GM12878 (cell line): ENCODE results near the gene CEP76. TPM values are rescaled to one million over a fixed set of nuclear protein-coding genes. Genes with fewer than 3 reads are reported as not detected.
A peak's percentile ranks its signal among the peaks of the same experiment; 100 is the strongest.

Source experiments
- ATAC-seq: fragments of 200-7000 bp; cut with Tn5 transposase; 3 replicates; pipeline ENCODE4 v1.9.1; 2020; ENCODE audit warnings: mild to moderate bottlenecking, moderate library complexity
- BruUV-seq: library from RNA; stranded (reverse); fragments of 400-500 nt; replicated peaks from 2 replicates; lab custom pipeline; 2021; lab: Mats Ljungman, UMichigan
- CTCF ChIA-PET: fragments of 300-600 bp; sonication (Branson Sonifier 250); formaldehyde crosslinking; extraction: SDS; loops from one replicate; lab custom pipeline; 2021; ENCODE audit warnings: inconsistent platforms; lab: Yijun Ruan, JAX
- POLR2A ChIA-PET: fragments of 350-600 bp; formaldehyde crosslinking; extraction: SDS; loops from one replicate; lab custom pipeline; 2021; ENCODE audit warnings: inconsistent platforms; lab: Charles Lee
- RAD21 ChIA-PET: fragments of 300-600 bp; sonication (Branson Sonifier 250); formaldehyde crosslinking; loops from one replicate; lab custom pipeline; 2023; ENCODE audit warnings: antibody characterized with exemption; ENCODE audit not compliant: unreplicated experiment; lab: Charles Lee
- SMC1A ChIA-PET: fragments of 300-600 bp; sonication (Branson Sonifier 250); formaldehyde crosslinking; loops from one replicate; lab custom pipeline; 2023; ENCODE audit not compliant: unreplicated experiment, uncharacterized antibody; lab: Charles Lee
- DNase-seq: peaks from one replicate; pipeline ENCODE4 v3.0.0-alpha.2; 2011; ENCODE audit warnings: low read depth, low spot score
- FAIRE-seq: peaks from 3 replicates; lab custom pipeline; 2011; peaks lifted over from hg19 to GRCh38; lab: Jason Lieb, UNC
- H2AFZ ChIP-seq: 2 replicates; pipeline ENCODE4 v1.6.0; 2011; ENCODE audit warnings: low read depth, low read length, control low read depth; ENCODE audit not compliant: control insufficient read depth
- H3K27ac ChIP-seq: 2 replicates; pipeline ENCODE4 v1.5.1; 2011; ENCODE audit warnings: control low read depth; ENCODE audit not compliant: control insufficient read depth, insufficient read depth
- H3K27me3 ChIP-seq, 2 experiments: replicated peaks in 1 of 2; 2 replicates each; pipeline versions ENCODE4 v1.6.0 to v1.6.1; 2011; ENCODE audit warnings: low read length in 1 of 2; ENCODE audit not compliant: control insufficient read depth in 2 of 2, insufficient read depth in 2 of 2
- H3K36me3 ChIP-seq, 2 experiments: 2 replicates each; pipeline ENCODE4 v1.5.1; 2011; ENCODE audit warnings: low read length in 1 of 2; ENCODE audit not compliant: control insufficient read depth in 2 of 2, insufficient read depth in 2 of 2
- H3K4me1 ChIP-seq: 2 replicates; pipeline ENCODE4 v1.6.1; 2011; ENCODE audit warnings: mild to moderate bottlenecking, low read length, moderate library complexity, mixed read lengths; ENCODE audit not compliant: control insufficient read depth, insufficient read depth
- H3K4me2 ChIP-seq: 2 replicates; pipeline ENCODE4 v1.6.0; 2011; ENCODE audit warnings: control low read depth; ENCODE audit not compliant: control insufficient read depth, insufficient read depth
- H3K4me3 ChIP-seq: fragments of 200-600 bp; sonication (generic); 2 replicates; pipeline ENCODE4 v1.5.1; 2016
- H3K79me2 ChIP-seq: 2 replicates; pipeline ENCODE4 v1.6.0; 2011; ENCODE audit warnings: low read length; ENCODE audit not compliant: control insufficient read depth, insufficient read depth
- H3K9ac ChIP-seq: 2 replicates; pipeline ENCODE4 v1.8.0; 2011; ENCODE audit warnings: low read length, control low read depth, mixed read lengths; ENCODE audit not compliant: control insufficient read depth, insufficient read depth
- H3K9me3 ChIP-seq: replicated peaks from 3 replicates; pipeline ENCODE4 v1.5.1; 2011; ENCODE audit warnings: mild to moderate bottlenecking, low read length; ENCODE audit not compliant: control insufficient read depth, insufficient read depth
- H4K20me1 ChIP-seq: 2 replicates; pipeline ENCODE4 v1.6.0; 2011; ENCODE audit not compliant: control insufficient read depth, insufficient read depth
- BCL11A ChIP-seq: IDR thresholded peaks from 2 replicates; pipeline ENCODE4 v1.6.1; 2011; ENCODE audit warnings: low read depth, low read length
- CBX5 ChIP-seq: sonication (generic); IDR thresholded peaks from 2 replicates; pipeline ENCODE4 v1.6.1; 2016; ENCODE audit warnings: low read depth, moderate library complexity, mild to moderate bottlenecking, inconsistent platforms
- CHD1 ChIP-seq: IDR thresholded peaks from 2 replicates; pipeline ENCODE4 v1.6.1; 2012; ENCODE audit warnings: low read depth, low read length, improper control_type of control experiment
- HDAC6 ChIP-seq: fragments of 200-600 bp; sonication (generic); IDR thresholded peaks from one replicate; pipeline ENCODE4 v1.8.0; 2017; ENCODE audit warnings: antibody characterized with exemption; ENCODE audit not compliant: unreplicated experiment
- IKZF2 ChIP-seq, 2 experiments: fragments of 450-650 bp; IDR thresholded peaks; 2 replicates each; pipeline ENCODE4 v1.6.1; 2017; ENCODE audit warnings: mild to moderate bottlenecking in 2 of 2, moderate library complexity in 2 of 2
- JUND ChIP-seq: IDR thresholded peaks from 2 replicates; pipeline ENCODE4 v1.6.1; 2012; ENCODE audit warnings: low read depth, mild to moderate bottlenecking, low read length, improper control_type of control experiment, moderate library complexity
- MTA2 ChIP-seq: fragments of 450-650 bp; IDR thresholded peaks from 2 replicates; pipeline ENCODE4 v1.6.1; 2016; ENCODE audit warnings: low read depth, mild to moderate bottlenecking, moderate library complexity
- NFYB ChIP-seq: IDR thresholded peaks from 2 replicates; pipeline ENCODE4 v1.6.1; 2011; ENCODE audit warnings: low read depth, mild to moderate bottlenecking, low read length, improper control_type of control experiment, moderate library complexity; ENCODE audit not compliant: insufficient read depth
- RB1 ChIP-seq: fragments of 450-650 bp; formaldehyde crosslinking; IDR thresholded peaks from 2 replicates; pipeline ENCODE4 v1.6.1; 2017; ENCODE audit warnings: mild to moderate bottlenecking, borderline replicate concordance
- RBBP5 ChIP-seq: fragments of 200-600 bp; sonication (generic); conservative IDR thresholded peaks from 2 replicates; pipeline ENCODE4 v1.6.1; 2016
- SMAD1 ChIP-seq: fragments of 450-650 bp; IDR thresholded peaks from 2 replicates; pipeline ENCODE4 v1.6.1; 2018; ENCODE audit warnings: mild to moderate bottlenecking, low read depth; ENCODE audit not compliant: partially characterized antibody
- SMC3 ChIP-seq: IDR thresholded peaks from 2 replicates; pipeline ENCODE4 v1.6.1; 2011; ENCODE audit warnings: low read length, improper control_type of control experiment, borderline replicate concordance
- YY1 ChIP-seq: IDR thresholded peaks from 2 replicates; pipeline ENCODE4 v1.6.1; 2011; ENCODE audit warnings: low read depth, mild to moderate bottlenecking, low read length
- WGBS: methylation state at CpG from one replicate; pipeline ENCODE4 v1.1.6; 2016; ENCODE audit warnings: low lambda C conversion rate; ENCODE audit not compliant: insufficient replicate concordance, insufficient coverage; ENCODE audit errors: missing lambda C conversion rate; 5-methylcytosine and 5-hydroxymethylcytosine counted together
- in situ Hi-C: fragments of 300-500 bp; cut with MboI; formaldehyde crosslinking; loops from 9 replicates; pipeline ENCODE4 v1.14.3; 2018; ENCODE audit warnings: mixed read lengths
- intact Hi-C: fragments of 100-400 bp; cut with micrococcal nuclease; formaldehyde crosslinking; loops from one replicate; pipeline ENCODE4 v1.14.2; 2022; ENCODE audit not compliant: unreplicated experiment
- polyA plus RNA-seq, 11 experiments: library from polyadenylated mRNA; depleted of rRNA in 4 of 11; unstranded in 6 of 11; stranded (reverse) in 5 of 11; fragments of >200 nt; fragmentation: Nextera tagmentation in 4 of 11; fragmentation: Illumina TruSeq in 1 of 11; extraction: Ambion mirVana in 4 of 11; extraction: Trizol in 1 of 11; gene quantifications; 1 replicate in 1 of 11; 2 replicates in 10 of 11; pipeline versions ENCODE4 v1.2.1 to v1.2.3, GENCODE V29; 2011 to 2016; ENCODE audit warnings: inconsistent platforms in 2 of 11, missing spikeins in 2 of 11, low read depth in 1 of 11
- total RNA-seq, 4 experiments: library from RNA; depleted of rRNA in 3 of 4; stranded (reverse); fragments of >200 nt in 3 of 4; fragmentation: Illumina TruSeq in 1 of 4; extraction: Trizol in 1 of 4; gene quantifications; 2 replicates each; pipeline versions ENCODE4 v1.2.1 to v1.2.3, GENCODE V29; 2013 to 2021
- TF ChIP-seq, protein P1 (sequence below): IDR thresholded peaks from 2 replicates; pipeline ENCODE4 v1.6.1; 2011; ENCODE audit warnings: mild to moderate bottlenecking, low read depth, low read length, moderate library complexity; ENCODE audit not compliant: insufficient replicate concordance
- TF ChIP-seq, protein P2 (sequence below): IDR thresholded peaks from 2 replicates; pipeline ENCODE4 v1.6.1; 2012; ENCODE audit warnings: low read length, inconsistent platforms
- TF ChIP-seq, protein P3 (sequence below): fragments of 450-650 bp; IDR thresholded peaks from 2 replicates; pipeline ENCODE4 v1.6.1; 2017; ENCODE audit warnings: borderline replicate concordance

Gene CEP76
- total and polyA plus RNA-seq, 10 of the 15 experiments (the other 5 are each of a cell fraction or from before 2014, with no cell fraction given): 3.9 to 14.9 (median 13.2) TPM

DNA sequence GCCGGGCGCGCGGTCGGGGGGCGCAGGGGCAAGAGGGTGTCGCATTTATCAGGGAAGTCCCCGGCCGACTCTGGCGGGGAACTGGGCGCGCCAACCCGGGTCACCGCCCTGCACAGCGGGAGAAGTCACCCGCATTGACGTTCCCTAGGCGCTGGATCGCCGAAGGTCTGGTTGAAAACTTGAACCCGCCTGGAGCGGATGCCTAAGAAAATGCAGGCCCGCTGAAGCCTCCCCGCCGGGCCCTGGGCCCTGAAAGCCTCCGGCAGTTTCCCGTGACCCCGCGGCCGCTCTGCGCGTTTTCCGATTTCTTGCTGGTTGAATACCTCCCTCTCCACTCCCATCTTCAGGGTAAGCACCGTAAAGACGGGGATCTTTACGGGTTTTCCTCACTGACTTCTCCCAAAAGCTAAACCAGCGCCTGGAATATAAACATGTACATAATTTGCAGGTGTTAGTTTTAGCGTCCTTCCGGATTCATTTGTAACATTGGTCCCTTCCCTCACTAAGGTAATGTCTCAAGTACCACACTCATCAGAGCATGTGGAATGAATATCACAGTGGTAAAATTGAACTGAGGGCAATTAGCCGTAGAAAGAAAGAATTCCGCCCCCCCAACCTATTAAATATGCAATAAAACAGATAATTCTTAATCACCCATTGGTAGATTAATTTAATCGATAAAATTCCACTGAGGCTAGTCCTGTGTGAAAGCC lies 43.9 kb downstream of the CEP76 start (continued):
- TF ChIP-seq BCL11A (no peak), CBX5 (no peak), RB1 (no peak), CHD1 (no peak)
- TF ChIP-seq, protein P1, sequence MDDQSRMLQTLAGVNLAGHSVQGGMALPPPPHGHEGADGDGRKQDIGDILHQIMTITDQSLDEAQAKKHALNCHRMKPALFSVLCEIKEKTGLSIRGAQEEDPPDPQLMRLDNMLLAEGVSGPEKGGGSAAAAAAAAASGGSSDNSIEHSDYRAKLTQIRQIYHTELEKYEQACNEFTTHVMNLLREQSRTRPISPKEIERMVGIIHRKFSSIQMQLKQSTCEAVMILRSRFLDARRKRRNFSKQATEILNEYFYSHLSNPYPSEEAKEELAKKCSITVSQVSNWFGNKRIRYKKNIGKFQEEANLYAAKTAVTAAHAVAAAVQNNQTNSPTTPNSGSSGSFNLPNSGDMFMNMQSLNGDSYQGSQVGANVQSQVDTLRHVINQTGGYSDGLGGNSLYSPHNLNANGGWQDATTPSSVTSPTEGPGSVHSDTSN: no peak

DNA sequence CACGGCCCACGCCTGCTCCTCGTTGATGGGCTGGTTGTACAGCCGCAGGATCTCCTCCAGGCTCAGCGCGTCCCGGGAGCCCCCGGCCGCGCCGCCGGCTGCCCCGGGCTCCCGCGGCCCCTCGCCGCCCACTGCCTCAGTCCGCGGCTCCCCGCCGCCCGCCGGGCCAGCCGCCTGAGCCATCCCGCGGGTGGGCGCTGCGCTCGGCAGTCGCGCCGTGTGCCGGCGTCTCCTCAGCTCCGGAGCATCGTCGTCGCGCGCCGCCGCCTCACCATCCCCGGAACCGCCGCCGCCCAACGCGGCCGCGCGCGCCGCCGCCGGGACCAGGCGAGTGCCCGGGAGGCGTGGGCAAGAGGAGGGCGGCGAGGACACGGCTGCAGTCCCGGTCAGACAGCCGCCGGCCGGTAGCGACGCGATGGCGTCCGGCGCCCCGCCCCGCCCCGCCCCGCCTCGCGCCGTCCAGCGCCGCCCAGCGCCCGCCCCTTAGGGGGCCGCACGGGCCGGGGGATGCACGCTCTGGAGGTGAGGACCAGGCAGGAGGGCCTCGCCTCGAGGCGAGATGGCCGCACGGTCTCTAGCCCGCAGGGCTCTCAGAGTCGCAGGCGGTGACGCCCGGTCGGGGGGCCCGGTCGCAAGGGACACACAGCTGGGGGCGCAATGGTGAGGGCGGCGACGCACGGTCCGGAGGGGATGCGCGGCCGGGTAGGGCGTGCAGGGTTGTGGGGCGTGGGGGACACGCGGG lies 44.7 kb downstream of the CEP76 start, which contains the start of gene SPIRE1:
Gene SPIRE1 (minus strand): TSS at position 424 of the 742 bp plus-strand sequence. CDS start 241 bp downstream, at position 183.
- Histone ChIP-seq H3K4me2 (peak within 1 kb of the TSS; percentile 28), H2AFZ (peak within 1 kb of the TSS; percentile 83), H3K9me3 (no peaks in the 10 kb centered on the region), H3K36me3 (no peaks in the 10 kb centered on the region), H3K4me1 (no peaks in the 10 kb centered on the region), H3K79me2 (no peaks in the 10 kb centered on the region), H3K4me3 (peak within 1 kb of the TSS; percentile 73), H4K20me1 (no peaks in the 10 kb centered on the region), H3K27me3 (peaks cover 0 to 2% of the 10 kb centered on the region in 2 experiments; a peak in 2 of 4 replicates), H3K9ac (no peak within 1 kb of the TSS), H3K27ac (no peak within 1 kb of the TSS)
- ChIA-PET CTCF (interaction anchor here (0.6 to 9.6 kb wide), 2 partner anchors 216 to 266 kb away, joined by 3 to 71 read pairs; no protein-coding TSS in a partner anchor), SMC1A (no interaction called here), POLR2A (no interaction called here), RAD21 (interaction anchor here (1.4 kb wide), 1 partner anchor 264 kb away, joined by 5 read pairs; no protein-coding TSS in a partner anchor)
- DNase-seq: no peak
- 3% methylated on average over 41 of the region's 112 CpGs for WGBS
- no peak for FAIRE-seq
- intact Hi-C loops (loop anchor here (5.0 kb wide), 1 partner anchor 116 kb away; no protein-coding TSS in a partner anchor), in situ Hi-C loops (no loop called here)
- no TSS peak for BruUV-seq
- ATAC-seq: peak; percentile 82
- TF ChIP-seq HDAC6 (peak; percentile 55), SMAD1 (no peak), NFYB (no peak), RBBP5 (no peak), YY1 (0 out of 2 replicates have a peak, but pooled peaks have one; percentile 25), SMC3 (no peak), IKZF2 (IDR thresholded peaks at IDR 0.05) (no peak), JUND (no peak), MTA2 (no peak)
- TF ChIP-seq, protein P2, sequence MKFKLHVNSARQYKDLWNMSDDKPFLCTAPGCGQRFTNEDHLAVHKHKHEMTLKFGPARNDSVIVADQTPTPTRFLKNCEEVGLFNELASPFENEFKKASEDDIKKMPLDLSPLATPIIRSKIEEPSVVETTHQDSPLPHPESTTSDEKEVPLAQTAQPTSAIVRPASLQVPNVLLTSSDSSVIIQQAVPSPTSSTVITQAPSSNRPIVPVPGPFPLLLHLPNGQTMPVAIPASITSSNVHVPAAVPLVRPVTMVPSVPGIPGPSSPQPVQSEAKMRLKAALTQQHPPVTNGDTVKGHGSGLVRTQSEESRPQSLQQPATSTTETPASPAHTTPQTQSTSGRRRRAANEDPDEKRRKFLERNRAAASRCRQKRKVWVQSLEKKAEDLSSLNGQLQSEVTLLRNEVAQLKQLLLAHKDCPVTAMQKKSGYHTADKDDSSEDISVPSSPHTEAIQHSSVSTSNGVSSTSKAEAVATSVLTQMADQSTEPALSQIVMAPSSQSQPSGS: no peak
- TF ChIP-seq, protein P3, sequence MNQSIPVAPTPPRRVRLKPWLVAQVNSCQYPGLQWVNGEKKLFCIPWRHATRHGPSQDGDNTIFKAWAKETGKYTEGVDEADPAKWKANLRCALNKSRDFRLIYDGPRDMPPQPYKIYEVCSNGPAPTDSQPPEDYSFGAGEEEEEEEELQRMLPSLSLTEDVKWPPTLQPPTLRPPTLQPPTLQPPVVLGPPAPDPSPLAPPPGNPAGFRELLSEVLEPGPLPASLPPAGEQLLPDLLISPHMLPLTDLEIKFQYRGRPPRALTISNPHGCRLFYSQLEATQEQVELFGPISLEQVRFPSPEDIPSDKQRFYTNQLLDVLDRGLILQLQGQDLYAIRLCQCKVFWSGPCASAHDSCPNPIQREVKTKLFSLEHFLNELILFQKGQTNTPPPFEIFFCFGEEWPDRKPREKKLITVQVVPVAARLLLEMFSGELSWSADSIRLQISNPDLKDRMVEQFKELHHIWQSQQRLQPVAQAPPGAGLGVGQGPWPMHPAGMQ: no peak
